GM21576 (cell line): ENCODE results near the gene TMEM178A.

Source experiments
- ATAC-seq: cut with Tn5 transposase; IDR thresholded peaks from one replicate; pipeline ENCODE4 v1.9.1; 2021; ENCODE audit warnings: mild to moderate bottlenecking, moderate library complexity; ENCODE audit not compliant: unreplicated experiment

Gene TMEM178A

DNA sequence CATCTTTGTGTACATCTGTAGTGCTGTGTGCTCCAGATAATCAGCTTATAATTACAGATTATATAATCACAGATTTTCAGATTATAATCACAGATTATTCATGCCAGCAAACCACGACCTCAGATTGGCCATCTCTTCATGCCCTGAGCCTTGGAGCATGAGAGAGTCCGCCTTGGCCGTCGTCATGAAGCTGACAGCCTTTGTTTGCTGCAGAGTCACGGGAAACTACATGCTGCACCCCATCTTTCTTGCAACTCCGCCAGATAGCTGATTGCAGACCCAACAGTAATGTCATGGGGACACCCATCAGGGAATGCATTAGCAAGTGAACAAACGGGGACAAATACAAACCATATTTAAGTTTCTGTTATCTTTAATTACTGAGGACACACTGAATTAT lies 7.3 kb downstream of the TMEM178A start:
- no peak for ATAC-seq

DNA sequence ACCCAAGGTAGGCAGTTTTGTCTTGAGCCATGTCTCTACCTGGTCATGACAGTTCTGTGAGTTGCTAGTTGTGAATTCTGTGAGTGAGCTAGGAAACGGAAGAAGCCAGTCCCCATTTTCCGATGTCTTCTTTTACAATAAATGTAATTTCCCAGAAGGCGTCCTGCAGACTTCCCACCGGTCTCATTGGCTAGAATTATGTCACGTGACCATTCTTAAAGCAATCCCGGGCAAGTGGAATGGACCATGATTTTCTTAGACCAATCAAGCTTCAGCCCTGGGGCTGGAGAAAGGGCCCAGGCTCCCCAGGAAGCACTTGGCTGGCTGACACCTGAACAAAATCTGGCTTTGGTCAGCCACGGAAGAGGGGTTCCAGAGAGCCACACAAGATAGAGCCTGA lies 10.6 kb downstream of the TMEM178A start:
- no peak for ATAC-seq

DNA sequence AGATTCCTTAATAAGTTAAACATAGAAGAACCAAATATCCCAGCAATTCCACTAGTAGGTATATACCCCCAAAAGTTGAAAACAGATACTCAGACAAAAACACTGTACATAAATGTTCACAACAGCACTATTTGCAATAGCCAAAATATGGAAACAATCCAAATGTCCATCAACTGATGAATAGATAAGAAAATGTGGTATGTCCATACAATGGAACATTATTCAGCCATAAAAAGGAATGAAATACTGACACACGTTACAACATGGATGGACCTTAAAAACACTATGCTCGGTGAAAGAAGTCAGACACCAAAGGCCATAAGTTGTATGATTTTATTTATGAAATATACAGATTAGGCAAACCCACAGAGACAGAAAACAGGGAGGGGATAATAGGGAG lies 12.5 kb downstream of the TMEM178A start:
- ATAC-seq: no peak

DNA sequence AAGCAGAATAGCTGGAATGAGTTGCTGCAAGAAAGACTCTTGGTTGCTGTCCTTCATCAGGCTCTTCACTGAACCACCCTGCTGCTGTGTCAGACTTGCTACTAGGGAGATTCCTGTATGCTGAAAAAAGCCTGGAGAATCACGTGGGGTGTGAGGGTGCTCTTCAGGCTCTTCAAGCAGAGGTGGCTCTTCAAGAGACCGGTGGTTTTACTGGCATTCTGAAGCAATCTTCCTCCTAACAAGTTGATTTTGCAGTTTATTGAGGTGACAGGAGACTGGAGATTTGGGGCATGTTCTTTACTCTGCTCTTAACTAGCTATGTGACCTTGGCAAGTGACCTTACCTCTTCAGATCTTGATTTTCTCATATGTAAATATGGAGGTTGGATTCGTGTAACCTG lies 14.1 kb downstream of the TMEM178A start:
- ATAC-seq: no peak

DNA sequence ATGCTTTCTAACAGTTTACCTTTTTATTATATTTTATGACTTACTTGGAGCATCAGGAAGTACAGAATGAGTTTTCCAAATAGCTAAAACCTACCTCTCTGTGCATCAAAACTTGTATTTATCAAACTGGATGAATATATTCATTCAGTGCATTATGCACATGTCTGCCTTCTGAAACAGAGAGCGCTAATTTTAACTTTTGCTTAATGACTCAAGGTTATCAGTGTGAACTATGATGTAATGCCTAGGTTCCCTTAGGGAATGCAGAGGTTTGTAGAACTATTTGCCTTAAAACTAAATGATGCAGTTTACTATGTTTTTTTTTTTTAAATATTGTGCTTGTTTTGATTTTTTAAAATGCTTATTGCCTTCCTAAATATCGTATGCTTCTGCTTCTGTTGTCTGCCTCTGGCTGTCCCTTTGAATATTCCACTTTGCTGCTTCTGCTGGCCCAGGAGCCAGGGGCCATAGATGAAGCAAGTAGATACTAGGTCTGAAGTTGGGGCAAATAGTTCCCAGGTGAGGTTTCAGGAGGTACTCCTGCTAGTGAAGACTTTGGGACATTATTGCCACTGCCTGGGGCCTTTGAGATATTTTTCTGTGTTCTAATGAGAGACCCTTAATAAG lies 16.5 kb downstream of the TMEM178A start:
- no peak for ATAC-seq

DNA sequence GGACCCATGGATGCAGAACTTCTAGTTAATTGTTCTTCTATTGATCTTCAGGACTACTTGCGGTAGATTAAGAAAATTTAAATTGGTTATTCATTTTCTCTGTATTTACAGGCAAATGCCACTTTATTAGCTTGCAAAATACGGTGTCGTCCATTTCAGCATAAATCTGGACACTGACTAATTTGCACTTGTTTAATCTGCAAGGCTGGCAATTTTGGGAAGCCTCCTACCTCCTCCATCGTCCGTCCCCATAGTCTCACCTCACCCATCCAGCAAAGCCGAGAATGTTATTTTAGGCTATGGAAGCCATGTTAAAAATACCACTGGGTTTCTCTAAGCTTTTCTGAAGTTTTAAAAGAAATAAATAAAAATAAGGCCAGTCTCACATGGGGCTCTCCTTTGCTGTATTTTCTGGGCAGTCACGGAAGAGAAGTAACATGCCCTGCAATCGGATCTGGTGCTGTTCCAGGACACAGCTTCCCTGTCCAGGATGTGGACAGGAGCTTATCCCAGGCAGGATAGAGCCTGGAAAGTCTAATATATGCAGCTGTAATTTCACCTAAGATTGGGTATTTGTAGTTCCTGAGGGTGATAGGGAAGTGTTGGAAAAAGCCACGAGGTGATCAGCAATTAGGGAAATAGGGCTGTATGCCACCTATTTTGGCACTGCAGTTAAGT lies 17.4 kb downstream of the TMEM178A start:
- ATAC-seq: no peak

DNA sequence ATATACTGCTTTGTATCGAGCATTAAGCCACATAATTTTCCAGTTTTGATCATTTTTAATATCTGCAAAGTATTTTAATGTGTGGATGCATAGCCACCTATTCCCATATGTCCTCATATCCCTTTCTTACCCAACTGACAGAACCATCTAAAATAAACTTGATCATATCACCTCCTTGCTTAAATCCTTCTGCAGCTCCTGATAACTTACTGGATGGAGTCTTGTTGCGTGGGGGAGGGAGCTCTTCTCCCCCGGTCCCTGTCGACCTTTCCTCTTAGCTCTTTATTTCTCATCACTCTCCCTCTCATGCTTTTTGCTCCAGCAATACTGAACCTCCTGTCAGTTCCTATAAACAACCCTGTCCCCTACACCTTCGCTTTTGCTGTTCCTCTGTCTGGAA lies 18.7 kb downstream of the TMEM178A start:
- no peak for ATAC-seq

DNA sequence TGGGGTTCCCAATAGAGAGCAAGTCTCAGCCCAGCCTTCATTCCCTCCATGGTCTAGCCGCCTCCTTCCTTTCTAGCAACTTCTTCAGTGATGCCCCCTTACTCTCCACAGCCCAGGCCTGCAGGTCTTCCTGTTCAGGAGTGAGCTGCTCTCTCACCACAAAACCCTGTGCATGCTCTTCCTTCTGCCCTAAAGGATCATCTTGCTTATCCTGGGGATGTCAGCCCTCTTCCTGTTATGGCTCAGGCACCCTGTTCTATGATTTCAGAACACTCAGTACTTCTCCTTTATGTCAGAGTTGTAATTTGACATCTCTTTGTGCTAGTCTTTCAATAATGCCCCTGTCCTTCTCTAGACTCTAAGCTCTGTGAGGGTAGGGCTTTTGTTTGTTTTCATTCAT lies 19.4 kb downstream of the TMEM178A start:
- no peak for ATAC-seq

DNA sequence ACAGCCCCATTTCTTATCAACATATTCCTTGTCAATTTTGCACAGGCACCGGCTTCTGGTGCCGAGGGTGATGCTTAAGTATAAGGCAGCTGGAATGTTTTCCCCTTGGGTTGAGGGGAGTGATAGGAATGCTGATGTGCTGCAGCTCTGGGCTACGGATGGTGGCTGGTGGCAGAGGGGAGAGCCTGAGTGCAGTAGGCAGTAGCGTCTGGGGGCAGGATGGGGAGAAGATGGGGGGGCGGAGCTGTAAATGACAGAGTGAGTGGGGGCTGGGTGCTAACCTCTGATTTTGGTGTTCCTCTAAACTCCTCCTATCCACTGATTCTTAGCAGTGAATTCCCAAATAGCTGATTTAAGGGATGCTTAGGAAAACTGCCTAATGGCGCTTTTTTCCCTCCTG lies 20.7 kb downstream of the TMEM178A start:
- no peak for ATAC-seq

DNA sequence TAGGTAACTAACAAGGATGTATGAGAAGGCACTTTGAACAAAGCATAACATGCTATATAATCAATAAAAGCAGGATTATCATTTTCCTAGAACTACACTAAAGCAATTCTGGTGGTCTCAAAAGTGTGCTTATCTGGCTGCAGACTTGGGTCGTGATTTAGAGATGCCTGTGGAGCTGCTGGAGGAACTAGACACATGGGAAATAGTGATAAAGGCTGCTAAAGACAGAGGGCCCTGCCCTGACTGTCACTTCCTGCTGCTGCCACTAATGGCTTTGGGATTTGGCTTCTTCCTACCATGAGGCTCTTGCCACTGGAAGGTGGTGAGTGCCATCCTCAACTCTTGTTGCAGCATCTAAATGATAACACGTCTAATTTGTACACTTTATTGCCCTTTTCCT lies 22.5 kb downstream of the TMEM178A start:
- ATAC-seq: no peak

DNA sequence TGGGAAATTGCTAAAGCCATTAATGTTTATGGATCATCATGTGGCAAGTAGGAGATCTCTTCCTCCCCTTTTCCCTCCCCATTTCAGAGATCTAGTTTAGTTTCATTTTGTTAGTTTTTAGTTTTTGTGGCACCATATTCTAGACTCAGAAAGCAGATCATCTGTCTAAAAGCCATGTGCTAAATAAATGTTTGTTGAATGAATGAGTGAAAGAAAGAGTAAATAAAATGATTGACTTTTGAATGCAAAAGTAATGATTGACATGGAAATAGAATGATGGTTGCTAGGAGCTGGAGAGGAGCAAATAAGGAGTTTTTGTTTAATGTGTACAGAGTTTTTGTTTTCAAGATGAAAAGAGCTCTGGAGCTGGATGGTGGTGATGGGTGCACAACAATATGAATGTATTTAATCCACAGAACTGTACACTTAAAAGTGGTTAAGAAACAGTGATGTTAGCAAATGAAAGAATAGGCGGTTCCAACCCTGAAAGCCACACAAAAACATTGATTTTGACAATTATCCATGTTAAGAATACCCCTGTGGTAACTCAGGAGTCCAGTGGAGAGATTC lies 23.6 kb downstream of the TMEM178A start:
- no peak for ATAC-seq

DNA sequence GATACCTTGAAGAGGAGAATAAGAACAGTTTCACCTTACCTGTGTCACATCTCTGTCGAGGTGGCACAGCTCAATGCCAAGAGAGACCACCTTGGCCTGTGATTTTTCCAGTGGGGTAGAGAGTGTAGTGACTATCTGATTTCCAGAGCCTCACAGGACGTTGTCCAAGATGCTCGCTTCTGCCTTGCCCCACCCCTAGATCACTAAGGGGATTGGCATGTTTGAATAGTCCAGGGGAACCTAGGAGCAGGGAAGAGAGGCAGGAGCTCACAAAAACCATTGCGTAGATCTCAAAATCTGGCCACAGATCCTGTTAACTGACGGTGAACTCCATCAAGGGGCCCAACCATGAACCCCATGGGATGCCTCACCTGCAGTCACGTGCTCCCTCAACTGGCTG lies 24.2 kb downstream of the TMEM178A start:
- ATAC-seq: no peak

DNA sequence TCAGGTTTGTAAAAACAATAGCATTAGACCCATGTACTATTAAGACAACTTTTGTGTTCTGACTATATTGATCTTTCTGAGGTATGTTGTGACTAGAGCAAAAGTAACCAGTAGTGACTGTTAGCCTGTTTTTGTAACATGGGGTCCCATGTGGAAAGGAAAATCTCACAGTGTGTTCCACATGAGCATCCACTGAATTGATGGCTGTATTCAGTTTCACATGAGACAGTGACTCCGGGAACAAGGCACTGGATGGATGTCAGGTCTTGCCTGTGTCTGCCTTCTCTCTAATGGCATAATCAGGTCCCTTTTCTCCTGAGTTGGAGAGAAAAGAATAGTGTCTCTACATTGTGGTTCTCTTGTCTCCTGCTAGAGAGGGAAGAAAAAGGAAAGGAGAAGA lies 27.5 kb downstream of the TMEM178A start:
- ATAC-seq: no peak

DNA sequence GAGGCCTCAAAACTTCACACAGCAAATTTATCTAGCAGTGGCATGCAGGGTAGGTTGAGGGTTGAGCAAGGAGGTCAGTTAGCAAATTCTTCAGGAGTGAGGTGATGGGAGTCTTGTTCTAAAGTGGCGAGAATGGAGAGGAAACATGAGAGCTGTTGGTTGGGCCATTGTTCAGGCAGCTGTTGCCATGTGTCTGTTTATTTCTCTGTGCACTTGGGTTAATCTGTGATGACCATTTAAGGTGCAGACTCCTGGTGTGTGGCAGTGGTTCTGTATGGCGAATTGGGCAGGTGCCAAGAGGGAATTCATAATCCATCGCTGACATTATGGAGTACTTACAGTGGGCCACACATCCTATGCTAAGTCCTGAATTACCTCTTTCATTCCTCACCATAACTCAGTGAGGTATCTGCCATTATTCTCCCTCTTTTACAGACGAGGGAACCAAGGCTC lies 30.4 kb downstream of the TMEM178A start:
- no peak for ATAC-seq

DNA sequence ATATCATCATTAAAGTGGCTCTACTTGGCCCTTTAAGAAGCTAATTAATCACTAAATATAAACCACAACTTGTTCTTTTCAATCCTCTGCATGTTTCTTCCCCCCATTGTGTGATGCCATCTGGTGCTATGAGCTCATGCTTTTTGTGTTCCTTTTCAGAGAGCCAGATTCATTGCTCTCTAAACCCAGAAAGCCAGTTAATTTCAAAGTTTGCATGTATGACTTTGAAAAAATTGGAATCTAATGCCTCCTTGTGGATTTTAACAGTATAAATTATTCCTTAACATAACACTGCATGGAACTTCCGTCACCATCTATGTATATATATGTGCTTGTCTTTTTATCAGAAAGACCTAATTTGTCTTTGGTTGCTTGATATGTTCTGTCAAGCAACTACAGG lies 31.1 kb downstream of the TMEM178A start:
- no peak for ATAC-seq

DNA sequence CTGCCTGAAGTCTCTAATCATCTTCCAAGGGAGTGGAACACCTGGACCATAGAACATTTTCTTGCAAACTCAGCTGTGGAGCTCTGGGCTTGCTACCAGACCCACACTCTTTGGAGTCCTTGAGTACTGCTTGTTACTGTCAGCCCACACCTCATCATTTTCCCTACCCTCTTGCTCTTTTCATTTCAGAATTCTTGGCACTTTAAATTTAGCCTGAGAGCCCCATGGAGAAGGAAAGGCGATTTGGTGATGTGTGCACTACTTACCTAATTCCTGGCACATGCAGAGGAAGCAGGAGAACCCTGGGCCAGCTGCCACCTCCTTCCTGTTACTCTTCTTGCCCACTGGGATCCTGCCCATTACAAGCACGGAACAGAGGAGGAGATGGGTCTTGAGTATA lies 31.7 kb downstream of the TMEM178A start:
- no peak for ATAC-seq

DNA sequence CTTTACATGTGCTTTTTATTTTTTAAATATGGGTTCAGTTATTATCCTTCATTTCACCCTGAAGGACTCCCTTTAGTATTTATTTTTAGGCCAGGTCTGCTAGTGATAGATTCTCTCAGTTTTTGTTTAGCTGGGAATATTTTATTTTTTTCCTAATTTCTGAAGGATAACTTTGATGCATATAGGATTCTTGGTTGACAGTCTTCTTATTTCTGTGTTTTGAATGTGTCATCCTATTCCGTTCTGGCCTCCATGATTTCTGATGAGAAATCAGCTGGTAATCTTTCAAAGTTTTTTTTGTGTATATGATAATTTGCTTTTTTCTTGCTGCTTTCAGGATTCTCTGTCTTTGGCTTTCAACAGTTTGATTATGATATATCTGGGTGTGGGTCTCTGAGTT lies 35.4 kb downstream of the TMEM178A start:
- no peak for ATAC-seq

DNA sequence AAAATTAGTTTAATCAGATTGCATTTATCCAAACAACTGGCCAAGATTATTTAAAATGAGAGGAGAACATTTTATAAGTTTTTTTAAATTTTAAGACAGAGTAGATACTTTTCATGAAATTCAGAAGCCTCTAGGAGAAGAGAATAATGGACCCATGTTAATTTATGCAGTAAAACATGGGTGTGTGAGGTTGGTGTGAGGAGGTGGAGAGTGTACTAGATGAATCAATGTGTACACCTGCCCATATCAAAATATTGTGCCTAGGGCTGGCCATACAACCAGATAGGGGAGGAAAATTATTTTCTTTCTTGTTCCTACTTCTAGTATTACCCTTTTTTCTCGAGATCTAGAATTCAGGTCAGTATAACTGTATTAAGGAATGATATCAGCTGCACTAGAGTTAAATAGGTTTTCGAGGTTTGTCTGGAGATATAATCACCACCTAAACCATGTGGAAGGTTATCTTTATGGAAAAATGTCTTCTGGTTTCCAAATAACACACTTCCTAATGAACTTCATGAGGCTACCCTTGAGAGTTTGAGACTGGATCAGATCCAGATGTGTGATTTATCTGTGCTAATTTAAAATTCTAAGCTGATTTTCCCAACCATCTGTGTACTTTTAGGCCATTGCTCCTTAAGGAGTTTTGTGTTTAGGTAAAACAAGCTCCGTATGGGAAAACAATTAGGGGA lies 37.6 kb downstream of the TMEM178A start:
- no peak for ATAC-seq

DNA sequence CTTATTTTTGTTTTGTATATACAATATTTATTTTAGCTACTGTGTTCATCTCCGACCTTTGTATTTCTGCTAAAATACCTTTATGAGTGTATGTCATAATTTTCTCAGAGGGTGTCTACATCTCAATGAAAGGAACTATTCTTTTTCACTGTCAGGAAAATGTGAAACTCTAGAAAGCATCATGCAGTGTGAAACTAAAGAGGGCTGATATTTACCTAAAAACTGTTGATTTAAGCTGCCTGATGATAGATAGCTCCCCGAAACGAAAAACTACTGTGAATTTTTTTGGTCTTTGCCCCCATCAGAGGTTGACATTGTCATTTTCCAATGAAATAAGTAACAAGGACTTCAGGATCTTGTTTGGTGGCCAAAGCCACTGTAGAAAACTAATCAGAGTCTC lies 38.8 kb downstream of the TMEM178A start:
- ATAC-seq: no peak

DNA sequence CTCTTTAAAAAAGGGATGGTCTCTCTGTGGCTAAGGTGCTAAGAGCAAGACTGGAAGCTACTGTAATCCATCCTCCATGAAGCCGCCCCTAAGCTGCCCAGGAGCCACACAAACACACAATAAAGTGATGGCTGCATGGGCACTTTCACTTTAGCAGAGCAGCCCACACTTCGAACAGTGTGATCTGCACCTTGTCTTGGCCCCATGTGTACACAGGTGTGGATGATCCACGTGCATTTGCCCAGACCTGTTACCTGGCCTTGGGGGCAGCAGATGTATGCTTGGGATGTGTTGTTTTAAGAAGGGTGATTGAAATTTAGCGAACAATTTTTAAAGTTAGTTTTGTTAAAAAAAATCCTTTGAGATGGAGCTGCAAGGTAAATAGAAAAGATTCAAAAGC lies 39.9 kb downstream of the TMEM178A start:
- ATAC-seq: no peak

DNA sequence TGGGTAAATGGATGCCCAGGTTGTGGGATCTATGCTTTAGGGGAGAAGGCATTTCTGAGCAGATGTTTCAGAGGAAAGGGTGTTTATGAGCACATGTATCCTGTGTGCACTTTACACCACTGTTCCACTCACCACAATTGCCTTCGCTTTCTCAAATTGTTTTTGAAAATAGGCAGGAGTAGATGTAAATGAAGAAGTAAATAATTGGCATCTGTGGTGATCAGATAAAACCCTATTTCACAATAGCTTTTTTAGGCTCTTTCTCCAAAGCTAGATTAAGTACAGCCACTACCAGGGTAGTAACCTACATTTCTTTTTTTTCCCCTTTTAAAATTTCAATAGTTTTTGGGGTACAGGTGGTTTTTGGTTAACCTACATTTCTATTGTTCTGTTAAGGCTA lies 40.6 kb downstream of the TMEM178A start:
- ATAC-seq: no peak

DNA sequence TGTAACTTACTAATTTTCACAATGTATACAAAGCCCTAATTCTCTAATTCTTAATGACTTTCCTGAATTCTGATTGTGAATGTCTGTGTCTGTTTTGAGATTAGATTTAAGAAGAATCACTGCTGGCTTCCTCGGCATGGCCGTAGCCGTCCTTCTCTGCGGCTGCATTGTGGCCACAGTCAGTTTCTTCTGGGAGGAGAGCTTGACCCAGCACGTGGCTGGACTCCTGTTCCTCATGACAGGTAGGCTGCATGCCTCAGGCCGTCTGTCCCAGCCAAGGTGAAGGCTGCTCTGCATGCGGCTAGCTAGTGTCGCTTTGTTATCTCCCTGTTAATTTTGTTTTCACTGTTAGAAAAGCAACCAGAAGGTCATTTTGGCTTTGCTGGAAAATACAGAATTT lies 41.2 kb downstream of the TMEM178A start:
- no peak for ATAC-seq
